ENCODE data around the gene MT3. TPM values are rescaled to one million over a fixed set of nuclear protein-coding genes. Genes with fewer than 3 reads are reported as not detected.
"Not testable (repeated sequence)": the region's sequence is repeated elsewhere in the genome, so short reads cannot be mapped to it uniquely, and the experiment has no call there.

The MT3 gene
- polyA plus RNA-seq, 1 experiment = not detected

- TF ChIP-seq, protein P1, sequence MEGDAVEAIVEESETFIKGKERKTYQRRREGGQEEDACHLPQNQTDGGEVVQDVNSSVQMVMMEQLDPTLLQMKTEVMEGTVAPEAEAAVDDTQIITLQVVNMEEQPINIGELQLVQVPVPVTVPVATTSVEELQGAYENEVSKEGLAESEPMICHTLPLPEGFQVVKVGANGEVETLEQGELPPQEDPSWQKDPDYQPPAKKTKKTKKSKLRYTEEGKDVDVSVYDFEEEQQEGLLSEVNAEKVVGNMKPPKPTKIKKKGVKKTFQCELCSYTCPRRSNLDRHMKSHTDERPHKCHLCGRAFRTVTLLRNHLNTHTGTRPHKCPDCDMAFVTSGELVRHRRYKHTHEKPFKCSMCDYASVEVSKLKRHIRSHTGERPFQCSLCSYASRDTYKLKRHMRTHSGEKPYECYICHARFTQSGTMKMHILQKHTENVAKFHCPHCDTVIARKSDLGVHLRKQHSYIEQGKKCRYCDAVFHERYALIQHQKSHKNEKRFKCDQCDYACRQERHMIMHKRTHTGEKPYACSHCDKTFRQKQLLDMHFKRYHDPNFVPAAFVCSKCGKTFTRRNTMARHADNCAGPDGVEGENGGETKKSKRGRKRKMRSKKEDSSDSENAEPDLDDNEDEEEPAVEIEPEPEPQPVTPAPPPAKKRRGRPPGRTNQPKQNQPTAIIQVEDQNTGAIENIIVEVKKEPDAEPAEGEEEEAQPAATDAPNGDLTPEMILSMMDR (IDR thresholded peaks at IDR 0.05; ENCODE audit: low read depth, low read length) = no peak
- CTCF ChIA-PET = interaction anchor here (1.0 kb wide), 1 partner anchor 84 kb away, joined by 3 read pairs; no protein-coding TSS in a partner anchor
- DNase-seq (ENCODE audit: low read depth, low spot score) = no peak
- POLR2A ChIA-PET = interaction anchor here (0.6 to 2.8 kb wide), 3 partner anchors 8 to 94 kb away, joined by 4 to 25 read pairs (median 4); partner anchors contain the start of genes MT1E and MT2A
- peak overlapping the region; percentile 46 for H3K4me3 ChIP-seq (ENCODE audit: low read depth, low read length)
- H3K9me3 ChIP-seq (ENCODE audit: control insufficient read depth, insufficient read depth, low read length) = no peaks in the 10 kb centered on the region
- no peaks in the 10 kb centered on the region for H3K27me3 ChIP-seq (ENCODE audit: control insufficient read depth, insufficient read depth, low read length)
- no peak overlapping the region for H3K27ac ChIP-seq (ENCODE audit: low read depth, low read length)
These were observed 28.1 kb downstream of the MT3 start for GRCh38 chr16:56617212-56618085.

DNA sequence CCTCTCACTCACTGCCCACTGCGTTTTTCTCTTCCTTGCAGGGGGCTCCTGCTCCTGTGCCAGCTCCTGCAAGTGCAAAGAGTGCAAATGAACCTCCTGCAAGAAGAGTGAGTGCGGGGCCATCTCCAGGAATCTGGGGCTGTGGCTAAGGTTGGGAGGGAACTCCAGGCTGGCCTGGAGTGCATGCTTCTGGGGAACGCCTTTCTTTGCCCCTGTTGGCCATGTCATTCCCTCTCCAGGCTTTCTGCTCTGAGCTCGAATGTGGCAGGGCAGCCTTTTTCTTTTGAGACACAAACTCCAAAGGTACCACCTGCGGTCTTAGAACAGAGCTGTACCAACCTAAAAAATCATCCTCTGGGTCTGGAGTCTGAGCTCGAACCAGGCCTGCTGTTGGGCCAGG lies 28.8 kb downstream of the MT3 start:
- ChIA-PET POLR2A (interaction anchor here (0.6 to 2.8 kb wide), 3 partner anchors 8 to 94 kb away, joined by 4 to 25 read pairs (median 4); partner anchors contain the start of genes MT1E and MT2A), CTCF (interaction anchor here (1.0 kb wide), 1 partner anchor 84 kb away, joined by 3 read pairs; no protein-coding TSS in a partner anchor)
- Histone ChIP-seq H3K4me3 (ENCODE audit: low read depth, low read length) (no peak overlapping the region), H3K27ac (ENCODE audit: low read depth, low read length) (no peak overlapping the region), H3K27me3 (ENCODE audit: control insufficient read depth, insufficient read depth, low read length) (no peaks in the 10 kb centered on the region), H3K9me3 (ENCODE audit: control insufficient read depth, insufficient read depth, low read length) (no peaks in the 10 kb centered on the region)
- no peak for DNase-seq (ENCODE audit: low read depth, low spot score)
- TF ChIP-seq, protein P1 (IDR thresholded peaks at IDR 0.05; ENCODE audit: low read depth, low read length) = no peak

GRCh38 chr16:56620339-56620897 lies 31.1 kb downstream of the MT3 start:
- Histone ChIP-seq H3K9me3 (ENCODE audit: control insufficient read depth, insufficient read depth, low read length) (no peaks in the 10 kb centered on the region), H3K4me3 (ENCODE audit: low read depth, low read length) (no peak overlapping the region), H3K27ac (ENCODE audit: low read depth, low read length) (no peak overlapping the region), H3K27me3 (ENCODE audit: control insufficient read depth, insufficient read depth, low read length) (no peaks in the 10 kb centered on the region)
- POLR2A ChIA-PET = no interaction called here
- TF ChIP-seq, protein P1 (IDR thresholded peaks at IDR 0.05; ENCODE audit: low read depth, low read length) = no peak
- DNase-seq (ENCODE audit: low read depth, low spot score) = no peak
- CTCF ChIA-PET = no interaction called here

- H3K9me3 ChIP-seq (ENCODE audit: control insufficient read depth, insufficient read depth, low read length); CTCF ChIA-PET; H3K27me3 ChIP-seq (ENCODE audit: control insufficient read depth, insufficient read depth, low read length); H3K4me3 ChIP-seq (ENCODE audit: low read depth, low read length); H3K27ac ChIP-seq (ENCODE audit: low read depth, low read length); DNase-seq (ENCODE audit: low read depth, low spot score); POLR2A ChIA-PET: not testable (repeated sequence)
These were observed 32.5 kb downstream of the MT3 start for GRCh38 chr16:56621665-56622445.

- H3K27me3 ChIP-seq (ENCODE audit: control insufficient read depth, insufficient read depth, low read length); CTCF ChIA-PET; H3K4me3 ChIP-seq (ENCODE audit: low read depth, low read length); DNase-seq (ENCODE audit: low read depth, low spot score); H3K27ac ChIP-seq (ENCODE audit: low read depth, low read length); H3K9me3 ChIP-seq (ENCODE audit: control insufficient read depth, insufficient read depth, low read length): not testable (repeated sequence)
- POLR2A ChIA-PET = interaction anchor here (4.8 kb wide), 1 partner anchor 14 kb away, joined by 201 read pairs; the partner anchor contains the start of gene MT2A
These were observed 33.9 kb downstream of the MT3 start for GRCh38 chr16:56623184-56623583.

Measured in AG04450 (cell line).